ENCODE results near the gene PSEN1. TPM values are rescaled to one million over a fixed set of nuclear protein-coding genes. Genes with fewer than 3 reads are reported as not detected.

PSEN1 gene
- polyA plus RNA-seq, 1 of the 3 experiments (the other 2 are of a cell fraction): 9.0 TPM

Small RNAs within 50 kb of the gene (small RNA-seq; reads per million reads assigned to genes)
- 0 reads per million in 7 experiments for gene AC004858.1
- gene RNU6-419P: 0 reads per million in 7 experiments

Other genes starting within 250 kb of the PSEN1 start
- gene DPF3, start 242.4 kb upstream of the PSEN1 start, polyA plus RNA-seq (2012; rRNA removed): 2.8 and 4.1 TPM in 2 replicates
- 17.9 and 27.8 TPM in 2 replicates for gene DCAF4, start 210.0 kb upstream of the PSEN1 start, polyA plus RNA-seq (2012; rRNA removed)
- gene ZFYVE1, start 109.4 kb upstream of the PSEN1 start, polyA plus RNA-seq (2012; rRNA removed): 18.6 and 23.6 TPM in 2 replicates
- 14.0 and 15.5 TPM in 2 replicates for gene RBM25, start 78.0 kb upstream of the PSEN1 start, polyA plus RNA-seq (2012; rRNA removed)
- gene PAPLN, start 101.0 kb downstream of the PSEN1 start, polyA plus RNA-seq (2012; rRNA removed): 0.13 and 0.15 TPM in 2 replicates